Fibroblast of lung (primary cell): ENCODE measurements around the gene ZBTB26. TPM values are rescaled to one million over a fixed set of nuclear protein-coding genes. Genes with fewer than 3 reads are reported as not detected.

Source experiments
- DNase-seq, 2 donors: peaks; one replicate each; pipeline versions ENCODE4 v3.0.0 to v3.0.0-alpha.2; 2010; ENCODE audit warnings: low read depth in 2 of 2
- H2AFZ ChIP-seq: 2 replicates; pipeline ENCODE4 v1.5.1; 2012; ENCODE audit warnings: low read length, control low read depth, inconsistent platforms
- H3K27ac ChIP-seq: 2 replicates; pipeline ENCODE4 v1.5.1; 2011; ENCODE audit warnings: low read length, control low read depth; ENCODE audit not compliant: insufficient read depth
- H3K27me3 ChIP-seq: 2 replicates; pipeline ENCODE4 v1.5.1; 2011; ENCODE audit warnings: mild to moderate bottlenecking, low read length; ENCODE audit not compliant: control insufficient read depth, insufficient read depth
- H3K36me3 ChIP-seq: 2 replicates; pipeline ENCODE4 v1.5.1; 2011; ENCODE audit warnings: low read length; ENCODE audit not compliant: control insufficient read depth, insufficient read depth
- H3K4me1 ChIP-seq: 2 replicates; pipeline ENCODE4 v1.5.1; 2011; ENCODE audit warnings: low read length; ENCODE audit not compliant: control insufficient read depth, insufficient read depth; ENCODE audit errors: extremely low read depth
- H3K4me2 ChIP-seq: 2 replicates; pipeline ENCODE4 v1.5.1; 2011; ENCODE audit warnings: low read length, control low read depth; ENCODE audit not compliant: insufficient read depth; ENCODE audit errors: extremely low read depth
- H3K4me3 ChIP-seq, 4 experiments: fragments of 200-600 bp in 1 of 4; sonication (generic) in 1 of 4; replicated peaks in 1 of 4; 2 replicates each; pipeline ENCODE4 v1.5.1; 2011 to 2016; ENCODE audit warnings: low read length in 4 of 4, low read depth in 3 of 4, mild to moderate bottlenecking in 3 of 4, control low read depth in 2 of 4, inconsistent platforms in 1 of 4, mixed read lengths in 1 of 4; ENCODE audit not compliant: insufficient read depth in 1 of 4; ENCODE audit errors: control extremely low read depth in 1 of 4
- H3K79me2 ChIP-seq: 2 replicates; pipeline ENCODE4 v1.5.1; 2012; ENCODE audit warnings: mild to moderate bottlenecking, low read length, inconsistent platforms; ENCODE audit not compliant: control insufficient read depth, insufficient read depth
- H3K9ac ChIP-seq: 2 replicates; pipeline ENCODE4 v1.5.1; 2011; ENCODE audit warnings: mild to moderate bottlenecking, low read length, control low read depth; ENCODE audit not compliant: insufficient read depth
- H3K9me3 ChIP-seq: 2 replicates; pipeline ENCODE4 v1.5.1; 2012; ENCODE audit warnings: low read depth, low read length; ENCODE audit not compliant: control insufficient read depth, insufficient read depth
- H4K20me1 ChIP-seq: 2 replicates; pipeline ENCODE4 v1.5.1; 2011; ENCODE audit warnings: low read length; ENCODE audit not compliant: control insufficient read depth, insufficient read depth; ENCODE audit errors: extremely low read depth
- EZH2 ChIP-seq: IDR thresholded peaks from 2 replicates; pipeline ENCODE4 v1.5.1; 2012; ENCODE audit warnings: low read length, control low read depth, mild to moderate bottlenecking; ENCODE audit errors: missing control alignments
- polyA minus RNA-seq: library from RNA; depleted of rRNA, polyadenylated mRNA; stranded (reverse); fragments of >200 nt; gene quantifications from 2 replicates; pipeline ENCODE4 v1.2.3, GENCODE V29; 2011; ENCODE audit warnings: low replicate concordance
- polyA plus RNA-seq, 2 donors: library from polyadenylated mRNA; depleted of rRNA in 1 of 2; stranded (reverse) in 1 of 2; unstranded in 1 of 2; fragments of >200 nt; gene quantifications; 2 replicates each; pipeline ENCODE4 v1.2.1, GENCODE V29; 2011 to 2012; ENCODE audit warnings: missing spikeins in 1 of 2
- total RNA-seq: library from RNA; depleted of rRNA; stranded (reverse); fragments of >200 nt; gene quantifications from 2 replicates; pipeline ENCODE4 v1.2.1, GENCODE V29; 2014
- TF ChIP-seq, protein P1 (sequence below), 2 donors: IDR thresholded peaks in 1 of 2; conservative IDR thresholded peaks in 1 of 2; 1 replicate in 1 of 2; 2 replicates in 1 of 2; pipeline ENCODE4 v1.5.1; 2011 to 2012; ENCODE audit warnings: low read length in 2 of 2, control low read depth in 1 of 2, inconsistent platforms in 1 of 2, low read depth in 1 of 2, mild to moderate bottlenecking in 1 of 2

ZBTB26 gene
- total RNA-seq (5.1 and 5.6 TPM in 2 replicates), polyA plus RNA-seq (3.8 and 7.9 TPM in 2 replicates), polyA minus RNA-seq (0.48 and 3.0 TPM in 2 replicates)
- 1.8 and 3.7 TPM in 2 replicates for polyA plus RNA-seq (2012)

DNA sequence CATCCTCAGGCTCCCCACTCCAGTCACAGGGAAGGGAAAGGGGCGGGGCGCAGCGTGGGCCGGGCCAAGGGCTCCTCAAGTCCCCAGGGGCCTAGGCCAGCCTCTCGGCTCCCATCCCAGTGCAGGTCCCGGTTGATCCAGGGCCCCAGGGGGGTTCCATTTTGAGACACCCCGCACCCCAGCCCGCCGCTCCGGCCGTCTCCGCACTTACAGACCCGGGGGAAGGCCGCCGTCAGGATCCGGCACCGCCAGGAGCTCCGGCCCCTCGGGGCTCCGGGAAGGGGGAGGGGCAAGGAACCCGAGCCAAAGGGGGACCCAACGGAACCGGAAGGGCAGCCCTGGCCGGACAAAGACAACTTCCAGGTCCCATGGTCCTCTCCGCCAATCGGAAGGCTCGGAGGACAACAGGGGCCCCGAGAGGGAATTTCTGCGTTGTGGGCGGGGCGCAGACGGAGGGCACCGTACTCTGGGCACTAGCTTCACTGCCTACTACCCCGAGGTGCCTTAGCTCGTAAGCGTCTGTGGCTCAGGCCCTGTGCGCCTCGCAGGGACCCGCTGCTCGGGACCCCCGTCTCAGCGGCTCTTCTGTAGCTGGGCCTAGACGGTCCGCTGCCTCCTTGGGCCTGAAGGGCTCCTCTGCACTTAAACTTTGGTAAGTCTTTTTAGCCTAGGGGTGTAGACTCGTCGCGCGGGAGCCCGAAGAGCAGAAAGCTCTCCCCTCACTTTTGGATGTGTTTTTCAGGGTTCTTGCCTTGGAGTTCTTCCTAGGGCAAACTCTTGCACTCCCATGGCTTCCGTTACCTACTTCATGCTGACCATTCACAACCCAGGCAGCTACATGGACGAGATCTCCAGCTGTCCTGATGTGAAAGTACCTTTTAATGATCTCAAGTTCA lies at the start of gene ZBTB26:
Gene ZBTB26, minus strand, starts transcription at position 287 of the 896 bp plus-strand sequence. CDS start 11,578 bp downstream, outside the sequence.
- Histone ChIP-seq H4K20me1 (no peaks in the 10 kb centered on the region), H3K4me3 (peak within 1 kb of the TSS; percentile 47 to 94 (median 76)), H3K27ac (peak within 1 kb of the TSS; percentile 72), H3K79me2 (peaks cover 61% of the 10 kb centered on the region), H3K36me3 (no peaks in the 10 kb centered on the region), H3K9me3 (no peaks in the 10 kb centered on the region), H3K4me2 (peak within 1 kb of the TSS; percentile 90), H3K4me1 (peaks cover 4% of the 10 kb centered on the region), H3K27me3 (no peaks in the 10 kb centered on the region), H3K9ac (peak within 1 kb of the TSS; percentile 86), H2AFZ (peak within 1 kb of the TSS; percentile 66)
- DNase-seq = peak; percentile 89 to 93
- TF ChIP-seq EZH2 = no peak
- TF ChIP-seq, protein P1, sequence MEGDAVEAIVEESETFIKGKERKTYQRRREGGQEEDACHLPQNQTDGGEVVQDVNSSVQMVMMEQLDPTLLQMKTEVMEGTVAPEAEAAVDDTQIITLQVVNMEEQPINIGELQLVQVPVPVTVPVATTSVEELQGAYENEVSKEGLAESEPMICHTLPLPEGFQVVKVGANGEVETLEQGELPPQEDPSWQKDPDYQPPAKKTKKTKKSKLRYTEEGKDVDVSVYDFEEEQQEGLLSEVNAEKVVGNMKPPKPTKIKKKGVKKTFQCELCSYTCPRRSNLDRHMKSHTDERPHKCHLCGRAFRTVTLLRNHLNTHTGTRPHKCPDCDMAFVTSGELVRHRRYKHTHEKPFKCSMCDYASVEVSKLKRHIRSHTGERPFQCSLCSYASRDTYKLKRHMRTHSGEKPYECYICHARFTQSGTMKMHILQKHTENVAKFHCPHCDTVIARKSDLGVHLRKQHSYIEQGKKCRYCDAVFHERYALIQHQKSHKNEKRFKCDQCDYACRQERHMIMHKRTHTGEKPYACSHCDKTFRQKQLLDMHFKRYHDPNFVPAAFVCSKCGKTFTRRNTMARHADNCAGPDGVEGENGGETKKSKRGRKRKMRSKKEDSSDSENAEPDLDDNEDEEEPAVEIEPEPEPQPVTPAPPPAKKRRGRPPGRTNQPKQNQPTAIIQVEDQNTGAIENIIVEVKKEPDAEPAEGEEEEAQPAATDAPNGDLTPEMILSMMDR (conservative IDR thresholded peaks at IDR 0.05 in 1 of 2, IDR thresholded peaks at IDR 0.05 in 1 of 2; ENCODE audit: low read depth in 1 of 2, low read length in 2 of 2) = no peak

GRCh38 chr9:122978601-122979000 lies 47.3 kb upstream of the ZBTB26 start:
- H3K79me2 ChIP-seq = peaks cover 2% of the 10 kb centered on the region
- no peaks in the 10 kb centered on the region for H3K36me3 ChIP-seq
- TF ChIP-seq, protein P1 (conservative IDR thresholded peaks at IDR 0.05 in 1 of 2, IDR thresholded peaks at IDR 0.05 in 1 of 2; ENCODE audit: low read depth in 1 of 2, low read length in 2 of 2) = no peak
- TF ChIP-seq EZH2 = no peak
- no peak overlapping the region for H3K9ac ChIP-seq
- H3K27ac ChIP-seq = no peak overlapping the region
- no peaks in the 10 kb centered on the region for H3K9me3 ChIP-seq
- no peaks in the 10 kb centered on the region for H4K20me1 ChIP-seq
- H3K4me1 ChIP-seq = no peaks in the 10 kb centered on the region
- no peak for DNase-seq
- H3K4me3 ChIP-seq = no peak overlapping the region
- H2AFZ ChIP-seq = no peak overlapping the region
- H3K27me3 ChIP-seq = no peaks in the 10 kb centered on the region
- H3K4me2 ChIP-seq = no peak overlapping the region

DNA sequence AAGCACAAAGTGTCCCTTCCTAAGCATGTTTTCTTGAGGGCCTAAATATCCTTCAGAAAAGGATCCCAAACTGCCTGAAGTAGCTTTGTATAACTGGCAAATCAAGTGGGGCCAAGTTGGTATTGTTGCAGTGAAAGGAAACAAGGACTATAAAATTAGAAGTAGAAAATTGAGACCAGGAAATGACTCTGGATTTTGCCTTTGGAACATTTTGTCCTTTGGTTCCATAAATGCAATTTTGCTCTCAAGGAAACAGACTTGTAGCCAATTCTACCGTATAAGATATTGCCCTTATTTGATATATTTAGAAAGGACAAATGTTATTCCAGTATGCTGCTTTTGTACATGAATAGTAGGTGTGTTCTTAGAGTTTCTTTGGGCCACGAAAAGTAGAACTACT lies 43.9 kb upstream of the ZBTB26 start:
- no peak for DNase-seq
- Histone ChIP-seq H3K4me1 (no peaks in the 10 kb centered on the region), H3K4me3 (no peak overlapping the region), H3K9me3 (no peaks in the 10 kb centered on the region), H3K4me2 (no peak overlapping the region), H3K27me3 (no peaks in the 10 kb centered on the region), H3K36me3 (no peaks in the 10 kb centered on the region), H3K27ac (no peak overlapping the region), H3K79me2 (peaks cover 2% of the 10 kb centered on the region), H3K9ac (no peak overlapping the region), H4K20me1 (no peaks in the 10 kb centered on the region), H2AFZ (no peak overlapping the region)
- TF ChIP-seq, protein P1 (conservative IDR thresholded peaks at IDR 0.05 in 1 of 2, IDR thresholded peaks at IDR 0.05 in 1 of 2; ENCODE audit: low read depth in 1 of 2, low read length in 2 of 2) = no peak
- TF ChIP-seq EZH2 = no peak
